NCI-H2196 treated with DMSO at 0.1 percent for 48 hours (cell line): ENCODE measurements around the gene ARSD.
"Not testable (repeated sequence)": the region's sequence is repeated elsewhere in the genome, so short reads cannot be mapped to it uniquely, and the experiment has no call there.

Experiments
- DNase-seq: peaks from one replicate; lab custom pipeline; 2025; ENCODE audit not compliant: unreplicated experiment; lab: John Stamatoyannopoulos, UW

Gene ARSD

GRCh38 chrX:2933125-2933900, 4.2 kb upstream of the ARSD start:
- DNase-seq = no peak

- DNase-seq = no peak
Observed at GRCh38 chrX:2931612-2932011, 2.5 kb upstream of the ARSD start.

DNA sequence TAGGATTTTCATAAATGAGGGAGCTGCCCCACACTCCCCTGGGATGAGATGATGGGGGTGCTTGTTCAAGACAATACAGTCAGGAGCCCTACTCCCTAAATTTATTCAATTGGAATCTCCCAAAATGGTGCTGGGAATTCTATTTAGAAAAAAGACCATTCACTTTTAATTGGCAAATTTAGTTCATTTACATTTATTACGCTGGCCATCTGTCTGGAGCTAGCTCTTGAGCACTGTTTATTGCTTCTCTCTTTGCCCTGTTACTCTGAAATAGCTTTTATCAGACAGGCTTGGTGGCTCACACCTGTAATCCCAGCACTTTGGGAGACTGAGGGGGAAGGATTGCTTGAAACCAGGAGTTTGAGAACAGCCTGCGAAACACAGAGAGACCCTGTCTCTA, 2.0 kb upstream of the ARSD start:
- no peak for DNase-seq

DNA sequence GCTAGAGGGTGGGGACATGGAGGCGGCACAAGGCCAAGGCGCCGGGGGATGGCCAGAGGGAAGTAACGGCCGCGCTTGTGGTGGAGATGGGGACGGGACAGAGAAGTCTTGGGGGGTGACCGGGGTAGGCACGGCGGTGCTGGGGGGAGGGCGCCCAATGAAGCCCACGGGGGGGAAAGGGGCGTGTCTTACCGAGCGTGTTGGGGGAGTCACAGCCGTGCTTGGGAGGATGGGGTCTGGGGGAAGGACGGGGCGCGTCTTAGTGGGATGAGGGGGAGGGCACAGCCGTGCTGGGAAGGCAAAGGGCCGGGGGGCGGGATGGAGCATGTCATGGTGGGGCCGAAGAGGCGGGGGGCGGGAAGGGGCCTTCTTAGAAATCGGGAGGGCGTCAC, 952 bp downstream of the ARSD start:
- no peak for DNase-seq

GRCh38 chrX:2926664-2927275, 2.4 kb downstream of the ARSD start:
- DNase-seq = no peak

GRCh38 chrX:2926255-2926654, 2.9 kb downstream of the ARSD start:
- not testable (repeated sequence) for DNase-seq

- no peak for DNase-seq
Observed at GRCh38 chrX:2924151-2924550, 5.0 kb downstream of the ARSD start.

- no peak for DNase-seq
Observed at GRCh38 chrX:2921750-2922149, 7.4 kb downstream of the ARSD start.

GRCh38 chrX:2921193-2921592, 7.9 kb downstream of the ARSD start:
- DNase-seq = no peak

GRCh38 chrX:2917767-2918166, 11.4 kb downstream of the ARSD start:
- DNase-seq = no peak

DNA sequence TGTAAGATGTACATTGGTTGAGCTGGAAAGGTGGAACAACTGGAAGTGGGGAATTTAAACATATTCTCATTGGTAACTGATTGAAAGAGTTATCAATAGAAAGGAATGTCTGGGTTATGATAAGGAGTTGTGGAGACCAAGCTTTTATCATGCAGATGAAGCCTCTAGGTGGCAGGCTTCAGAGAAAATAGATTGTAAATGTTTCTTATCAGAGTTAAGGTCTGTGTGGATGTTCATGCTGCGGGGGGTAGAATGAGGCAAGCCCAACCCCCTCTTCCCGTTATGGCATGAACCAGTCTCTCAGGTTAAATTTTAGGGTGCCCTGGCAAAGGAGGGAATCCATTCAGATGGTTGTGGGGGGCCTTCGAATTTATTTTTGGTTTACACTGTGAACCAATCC, 16.0 kb downstream of the ARSD start:
- no peak for DNase-seq

GRCh38 chrX:2910109-2910508, 19.0 kb downstream of the ARSD start:
- DNase-seq = no peak

- no peak for DNase-seq
Observed at GRCh38 chrX:2908125-2908685, 20.9 kb downstream of the ARSD start.

DNA sequence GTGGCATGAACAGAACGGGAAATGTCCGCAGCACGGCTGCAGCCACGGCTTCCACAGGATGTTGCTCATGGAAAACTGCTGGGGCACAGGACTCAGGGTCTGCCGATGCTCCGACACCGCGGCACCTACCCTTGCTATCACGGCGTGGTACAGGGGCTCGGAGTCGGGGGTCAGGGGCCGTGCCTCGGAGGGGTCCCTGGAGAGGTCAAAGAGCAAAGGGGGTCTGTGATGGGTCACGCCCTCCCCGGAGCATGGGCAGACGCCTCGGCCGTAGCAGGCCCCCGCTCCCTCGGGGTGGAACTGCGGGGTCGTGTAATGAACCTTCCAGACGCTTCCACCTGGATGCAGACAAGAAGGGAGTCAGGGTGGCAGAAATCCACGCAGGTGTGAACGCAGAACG, 21.8 kb downstream of the ARSD start:
- no peak for DNase-seq

GRCh38 chrX:2903366-2903765, 25.8 kb downstream of the ARSD start:
- DNase-seq = no peak

DNA sequence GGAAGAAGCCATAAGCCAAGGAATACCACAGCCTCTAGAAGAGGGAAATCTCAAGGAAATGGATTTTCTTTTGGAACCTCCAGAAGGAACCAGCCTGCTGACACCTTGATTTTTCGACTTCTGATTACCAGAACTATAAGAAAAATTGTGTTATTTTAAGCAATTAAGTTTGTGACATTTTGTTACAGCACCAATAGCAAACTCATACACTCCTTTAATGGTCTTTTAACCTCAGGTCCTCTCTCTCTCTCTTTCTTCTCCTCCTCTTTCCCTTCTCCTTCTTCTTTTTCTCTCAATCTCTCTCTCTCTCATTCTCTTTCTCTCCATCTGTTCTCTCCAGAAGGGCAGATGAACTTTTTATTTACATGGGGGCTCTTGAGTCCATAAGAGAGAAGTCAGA, 26.3 kb downstream of the ARSD start:
- DNase-seq = no peak

- no peak for DNase-seq
Observed at GRCh38 chrX:2901367-2902036, 27.6 kb downstream of the ARSD start.

GRCh38 chrX:2898846-2899512, 30.2 kb downstream of the ARSD start:
- DNase-seq = no peak

- DNase-seq = not testable (repeated sequence)
Observed at GRCh38 chrX:2897690-2898623, 31.2 kb downstream of the ARSD start.

GRCh38 chrX:2897311-2897689, 31.8 kb downstream of the ARSD start:
- no peak for DNase-seq
